H9 (cell line): ENCODE measurements around the gene DNAJC7. TPM values are rescaled to one million over a fixed set of nuclear protein-coding genes. Genes with fewer than 3 reads are reported as not detected.

ENCODE experiments used
- DNase-seq: peaks from one replicate; pipeline ENCODE4 v3.0.0-alpha.2; 2017
- H2AFZ ChIP-seq: one replicate; pipeline ENCODE4 v1.6.1; 2013; ENCODE audit warnings: mild to moderate bottlenecking, low read length, control low read depth, moderate library complexity
- H2AK5ac ChIP-seq: 2 replicates; pipeline ENCODE4 v1.6.1; 2013; ENCODE audit warnings: low read length, control low read depth, mixed read lengths; ENCODE audit not compliant: insufficient read length
- H2BK120ac ChIP-seq: one replicate; pipeline ENCODE4 v1.6.1; 2013; ENCODE audit warnings: low read depth, mild to moderate bottlenecking, low read length, control low read depth, inconsistent platforms; ENCODE audit not compliant: poor library complexity, severe bottlenecking
- H2BK12ac ChIP-seq: 2 replicates; pipeline ENCODE4 v1.6.1; 2013; ENCODE audit warnings: low read length, control low read depth, mixed read lengths, low read depth; ENCODE audit not compliant: insufficient read length
- H2BK15ac ChIP-seq: 2 replicates; pipeline ENCODE4 v1.6.1; 2013; ENCODE audit warnings: low read depth, low read length, control low read depth
- H2BK20ac ChIP-seq: one replicate; pipeline ENCODE4 v1.6.1; 2013; ENCODE audit warnings: low read depth, mild to moderate bottlenecking, low read length, control low read depth, inconsistent platforms; ENCODE audit not compliant: poor library complexity, severe bottlenecking
- H2BK5ac ChIP-seq: 2 replicates; pipeline ENCODE4 v1.6.1; 2013; ENCODE audit warnings: low read length, control low read depth, mixed read lengths; ENCODE audit not compliant: insufficient read length
- H3K14ac ChIP-seq: 2 replicates; pipeline ENCODE4 v1.6.1; 2013; ENCODE audit warnings: low read length, control low read depth; ENCODE audit not compliant: insufficient read depth
- H3K18ac ChIP-seq: 2 replicates; pipeline ENCODE4 v1.6.1; 2013; ENCODE audit warnings: low read depth, mild to moderate bottlenecking, mixed read lengths, low read length, control low read depth; ENCODE audit not compliant: insufficient read length
- H3K23ac ChIP-seq: 2 replicates; pipeline ENCODE4 v1.6.1; 2013; ENCODE audit warnings: low read length, control low read depth, mixed read lengths, low read depth; ENCODE audit not compliant: insufficient read length
- H3K23me2 ChIP-seq: 2 replicates; pipeline ENCODE4 v1.6.1; 2013; ENCODE audit warnings: low read depth, mild to moderate bottlenecking, mixed read lengths, low read length, control low read depth; ENCODE audit not compliant: insufficient read length, poor library complexity, severe bottlenecking
- H3K27ac ChIP-seq: 2 replicates; pipeline ENCODE4 v1.5.1; 2013; ENCODE audit warnings: low read length, control low read depth, mixed read lengths, low read depth; ENCODE audit not compliant: insufficient read length
- H3K27me3 ChIP-seq: 2 replicates; pipeline ENCODE4 v1.6.1; 2013; ENCODE audit warnings: low read length, control low read depth, inconsistent platforms; ENCODE audit not compliant: insufficient read depth
- H3K4ac ChIP-seq: 2 replicates; pipeline ENCODE4 v1.6.1; 2013; ENCODE audit warnings: low read depth, mild to moderate bottlenecking, control low read depth, inconsistent platforms, low read length, moderate library complexity
- H3K4me1 ChIP-seq: 2 replicates; pipeline ENCODE4 v1.6.1; 2013; ENCODE audit warnings: low read length, control low read depth, inconsistent platforms; ENCODE audit not compliant: insufficient read depth
- H3K4me2 ChIP-seq: 2 replicates; pipeline ENCODE4 v1.6.1; 2013; ENCODE audit warnings: low read length, control low read depth, mixed read lengths; ENCODE audit not compliant: insufficient read length, insufficient read depth
- H3K56ac ChIP-seq: 2 replicates; pipeline ENCODE4 v1.6.1; 2013; ENCODE audit warnings: low read depth, mild to moderate bottlenecking, mixed read lengths, low read length, control low read depth; ENCODE audit not compliant: insufficient read length
- H3K79me1 ChIP-seq: 2 replicates; pipeline ENCODE4 v1.6.1; 2013; ENCODE audit warnings: low read depth, mild to moderate bottlenecking, moderate library complexity, low read length, control low read depth, inconsistent platforms; ENCODE audit not compliant: insufficient read depth, poor library complexity, severe bottlenecking
- H3K79me2 ChIP-seq: 2 replicates; pipeline ENCODE4 v1.6.1; 2013; ENCODE audit warnings: low read length, control low read depth, inconsistent platforms; ENCODE audit not compliant: insufficient read depth
- H3K9ac ChIP-seq: 2 replicates; pipeline ENCODE4 v1.6.1; 2013; ENCODE audit warnings: low read length, control low read depth, mixed read lengths; ENCODE audit not compliant: insufficient read length; ENCODE audit errors: extremely low read depth
- H3K9me3 ChIP-seq: one replicate; pipeline ENCODE4 v1.6.1; 2013; ENCODE audit warnings: low read depth, low read length, inconsistent platforms; ENCODE audit not compliant: control insufficient read depth
- H3T11ph ChIP-seq: one replicate; pipeline ENCODE4 v1.6.1; 2013; ENCODE audit warnings: mild to moderate bottlenecking, low read length, control low read depth, inconsistent platforms
- H4K20me1 ChIP-seq: one replicate; pipeline ENCODE4 v1.6.1; 2013; ENCODE audit not compliant: control insufficient read depth, insufficient read length, insufficient read depth
- H4K5ac ChIP-seq: 2 replicates; pipeline ENCODE4 v1.6.1; 2013; ENCODE audit warnings: low read depth, mild to moderate bottlenecking, mixed read lengths, low read length, control low read depth; ENCODE audit not compliant: insufficient read length
- H4K8ac ChIP-seq: replicated peaks from 2 replicates; pipeline ENCODE4 v1.6.1; 2013; ENCODE audit warnings: low read length, control low read depth, mixed read lengths, low read depth; ENCODE audit not compliant: insufficient read length
- H4K91ac ChIP-seq: 2 replicates; pipeline ENCODE4 v1.6.1; 2013; ENCODE audit warnings: low read depth, mild to moderate bottlenecking, moderate library complexity, mixed read lengths, low read length, control low read depth; ENCODE audit not compliant: insufficient read length
- H3K27ac Mint-ChIP-seq, 3 experiments: 2 replicates in 2 of 3; 3 replicates in 1 of 3; pipeline ENCODE4 v1.8.0; 2020 to 2021; ENCODE audit warnings: mixed read lengths in 3 of 3, mild to moderate bottlenecking in 1 of 3, moderate library complexity in 1 of 3
- H3K27me3 Mint-ChIP-seq: 2 replicates; pipeline ENCODE4 v1.8.0; 2021; ENCODE audit warnings: low read depth, mild to moderate bottlenecking, moderate library complexity, mixed read lengths
- H3K36me3 Mint-ChIP-seq, 3 experiments: 2 replicates in 2 of 3; 3 replicates in 1 of 3; pipeline ENCODE4 v1.8.0; 2020 to 2021; ENCODE audit warnings: low read depth in 3 of 3, mixed read lengths in 3 of 3; ENCODE audit not compliant: insufficient read depth in 1 of 3
- H3K4me1 Mint-ChIP-seq, 2 experiments: 2 replicates each; pipeline ENCODE4 v1.8.0; 2020; ENCODE audit warnings: mixed read lengths in 2 of 2
- H3K4me3 Mint-ChIP-seq, 2 experiments: 2 replicates in 1 of 2; 3 replicates in 1 of 2; pipeline ENCODE4 v1.8.0; 2020 to 2021; ENCODE audit warnings: mild to moderate bottlenecking in 2 of 2, mixed read lengths in 2 of 2, moderate library complexity in 1 of 2
- H3K9me3 Mint-ChIP-seq, 2 experiments: 2 replicates in 1 of 2; 3 replicates in 1 of 2; pipeline ENCODE4 v1.8.0; 2020; ENCODE audit warnings: mild to moderate bottlenecking in 2 of 2, mixed read lengths in 2 of 2, moderate library complexity in 1 of 2
- WGBS: extraction: QIAGEN DNeasy Blood & Tissue Kit; methylation state at CpG from one replicate; pipeline ENCODE4 v1.1.7; 2013; ENCODE audit warnings: missing lambda C conversion rate, low lambda C conversion rate, mixed read lengths; ENCODE audit not compliant: insufficient read length; ENCODE audit errors: extremely low coverage; 5-methylcytosine and 5-hydroxymethylcytosine counted together
- total RNA-seq: library from RNA; stranded (reverse); gene quantifications from 2 replicates; pipeline ENCODE4 v1.2.1, GENCODE V29; 2021
- TF ChIP-seq, protein P1 (sequence below): fragments of 200-600 bp; sonication (generic); conservative IDR thresholded peaks from 3 replicates; pipeline ENCODE4 v1.8.0; 2021; ENCODE audit warnings: antibody characterized with exemption, mild to moderate bottlenecking

DNAJC7 gene
- total RNA-seq, 1 experiment from 2014 or later = 141 TPM

DNA sequence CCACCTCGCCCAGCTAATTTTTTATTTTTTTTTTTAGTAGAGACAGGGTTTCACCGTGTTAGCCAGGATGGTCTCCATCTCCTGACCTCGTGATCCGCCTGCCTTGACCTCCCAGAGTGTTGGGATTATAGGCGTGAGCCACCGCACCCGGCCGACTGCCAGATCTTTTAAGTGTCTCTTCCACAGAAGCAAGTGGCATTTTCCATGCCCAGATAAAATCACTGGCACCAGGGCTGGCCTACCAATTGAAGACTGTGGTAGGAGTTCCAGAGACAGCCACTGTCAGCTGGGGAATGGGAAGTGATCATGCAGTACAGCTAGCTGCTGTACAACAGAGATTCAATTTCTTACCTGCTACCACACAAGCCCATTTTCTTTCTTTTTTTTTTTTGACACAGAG is 32.8 kb downstream of the DNAJC7 start:
- Histone ChIP-seq H3K18ac (no peak overlapping the region), H3K4ac (no peak overlapping the region), H3K4me2 (no peak overlapping the region), H2BK12ac (no peak overlapping the region), H3K9ac (no peak overlapping the region), H2BK5ac (no peak overlapping the region), H3K14ac (no peak overlapping the region), H4K91ac (no peak overlapping the region), H2AFZ (no peak overlapping the region), H3K9me3 (no peaks in the 10 kb centered on the region), H2BK120ac (no peak overlapping the region), H3K23me2 (no peaks in the 10 kb centered on the region), H3K56ac (no peak overlapping the region), H3T11ph (no peak overlapping the region), H4K5ac (no peak overlapping the region), H3K27ac (no peak overlapping the region), H2BK15ac (no peak overlapping the region), H2AK5ac (no peak overlapping the region), H3K79me2 (no peaks in the 10 kb centered on the region), H3K79me1 (no peaks in the 10 kb centered on the region), H4K8ac (no peak overlapping the region), H2BK20ac (no peak overlapping the region), H3K4me1 (no peaks in the 10 kb centered on the region), H3K27me3 (no peaks in the 10 kb centered on the region), H3K23ac (no peak overlapping the region), H4K20me1 (no peaks in the 10 kb centered on the region)
- no peaks in the 10 kb centered on the region for H3K9me3 Mint-ChIP-seq
- whole genome bisulfite sequencing = no CpG with 5 or more reads among the region's 8 CpGs
- no peaks in the 10 kb centered on the region for H3K4me1 Mint-ChIP-seq
- DNase-seq = no peak
- H3K27ac Mint-ChIP-seq = no peak overlapping the region
- TF ChIP-seq, protein P1, sequence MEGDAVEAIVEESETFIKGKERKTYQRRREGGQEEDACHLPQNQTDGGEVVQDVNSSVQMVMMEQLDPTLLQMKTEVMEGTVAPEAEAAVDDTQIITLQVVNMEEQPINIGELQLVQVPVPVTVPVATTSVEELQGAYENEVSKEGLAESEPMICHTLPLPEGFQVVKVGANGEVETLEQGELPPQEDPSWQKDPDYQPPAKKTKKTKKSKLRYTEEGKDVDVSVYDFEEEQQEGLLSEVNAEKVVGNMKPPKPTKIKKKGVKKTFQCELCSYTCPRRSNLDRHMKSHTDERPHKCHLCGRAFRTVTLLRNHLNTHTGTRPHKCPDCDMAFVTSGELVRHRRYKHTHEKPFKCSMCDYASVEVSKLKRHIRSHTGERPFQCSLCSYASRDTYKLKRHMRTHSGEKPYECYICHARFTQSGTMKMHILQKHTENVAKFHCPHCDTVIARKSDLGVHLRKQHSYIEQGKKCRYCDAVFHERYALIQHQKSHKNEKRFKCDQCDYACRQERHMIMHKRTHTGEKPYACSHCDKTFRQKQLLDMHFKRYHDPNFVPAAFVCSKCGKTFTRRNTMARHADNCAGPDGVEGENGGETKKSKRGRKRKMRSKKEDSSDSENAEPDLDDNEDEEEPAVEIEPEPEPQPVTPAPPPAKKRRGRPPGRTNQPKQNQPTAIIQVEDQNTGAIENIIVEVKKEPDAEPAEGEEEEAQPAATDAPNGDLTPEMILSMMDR = no peak
- H3K27me3 Mint-ChIP-seq = no peaks in the 10 kb centered on the region
- H3K4me3 Mint-ChIP-seq = no peak overlapping the region
- H3K36me3 Mint-ChIP-seq = peaks cover 65 to 98% (median 96%) of the 10 kb centered on the region in 3 experiments
